GM12878 (cell line): ENCODE data around the gene DOCK2. TPM values are rescaled to one million over a fixed set of nuclear protein-coding genes. Genes with fewer than 3 reads are reported as not detected.

Experiments
- ATAC-seq: fragments of 200-7000 bp; cut with Tn5 transposase; 3 replicates; pipeline ENCODE4 v1.9.1; 2020; ENCODE audit warnings: mild to moderate bottlenecking, moderate library complexity
- BruUV-seq: library from RNA; stranded (reverse); fragments of 400-500 nt; replicated peaks from 2 replicates; lab custom pipeline; 2021; lab: Mats Ljungman, UMichigan
- CTCF ChIA-PET: fragments of 300-600 bp; sonication (Branson Sonifier 250); formaldehyde crosslinking; extraction: SDS; loops from one replicate; lab custom pipeline; 2021; ENCODE audit warnings: inconsistent platforms; lab: Yijun Ruan, JAX
- POLR2A ChIA-PET: fragments of 350-600 bp; formaldehyde crosslinking; extraction: SDS; loops from one replicate; lab custom pipeline; 2021; ENCODE audit warnings: inconsistent platforms; lab: Charles Lee
- RAD21 ChIA-PET: fragments of 300-600 bp; sonication (Branson Sonifier 250); formaldehyde crosslinking; loops from one replicate; lab custom pipeline; 2023; ENCODE audit warnings: antibody characterized with exemption; ENCODE audit not compliant: unreplicated experiment; lab: Charles Lee
- SMC1A ChIA-PET: fragments of 300-600 bp; sonication (Branson Sonifier 250); formaldehyde crosslinking; loops from one replicate; lab custom pipeline; 2023; ENCODE audit not compliant: unreplicated experiment, uncharacterized antibody; lab: Charles Lee
- DNase-seq: peaks from one replicate; pipeline ENCODE4 v3.0.0-alpha.2; 2011; ENCODE audit warnings: low read depth, low spot score
- FAIRE-seq: peaks from 3 replicates; lab custom pipeline; 2011; peaks lifted over from hg19 to GRCh38; lab: Jason Lieb, UNC
- H2AFZ ChIP-seq: 2 replicates; pipeline ENCODE4 v1.6.0; 2011; ENCODE audit warnings: low read depth, low read length, control low read depth; ENCODE audit not compliant: control insufficient read depth
- H3K27ac ChIP-seq: 2 replicates; pipeline ENCODE4 v1.5.1; 2011; ENCODE audit warnings: control low read depth; ENCODE audit not compliant: control insufficient read depth, insufficient read depth
- H3K27me3 ChIP-seq, 2 experiments: replicated peaks in 1 of 2; 2 replicates each; pipeline versions ENCODE4 v1.6.0 to v1.6.1; 2011; ENCODE audit warnings: low read length in 1 of 2; ENCODE audit not compliant: control insufficient read depth in 2 of 2, insufficient read depth in 2 of 2
- H3K36me3 ChIP-seq, 2 experiments: 2 replicates each; pipeline ENCODE4 v1.5.1; 2011; ENCODE audit warnings: low read length in 1 of 2; ENCODE audit not compliant: control insufficient read depth in 2 of 2, insufficient read depth in 2 of 2
- H3K4me1 ChIP-seq: 2 replicates; pipeline ENCODE4 v1.6.1; 2011; ENCODE audit warnings: mild to moderate bottlenecking, low read length, moderate library complexity, mixed read lengths; ENCODE audit not compliant: control insufficient read depth, insufficient read depth
- H3K4me2 ChIP-seq: 2 replicates; pipeline ENCODE4 v1.6.0; 2011; ENCODE audit warnings: control low read depth; ENCODE audit not compliant: control insufficient read depth, insufficient read depth
- H3K4me3 ChIP-seq: fragments of 200-600 bp; sonication (generic); 2 replicates; pipeline ENCODE4 v1.5.1; 2016
- H3K79me2 ChIP-seq: 2 replicates; pipeline ENCODE4 v1.6.0; 2011; ENCODE audit warnings: low read length; ENCODE audit not compliant: control insufficient read depth, insufficient read depth
- H3K9ac ChIP-seq: 2 replicates; pipeline ENCODE4 v1.8.0; 2011; ENCODE audit warnings: low read length, control low read depth, mixed read lengths; ENCODE audit not compliant: control insufficient read depth, insufficient read depth
- H3K9me3 ChIP-seq: replicated peaks from 3 replicates; pipeline ENCODE4 v1.5.1; 2011; ENCODE audit warnings: mild to moderate bottlenecking, low read length; ENCODE audit not compliant: control insufficient read depth, insufficient read depth
- H4K20me1 ChIP-seq: 2 replicates; pipeline ENCODE4 v1.6.0; 2011; ENCODE audit not compliant: control insufficient read depth, insufficient read depth
- CBFB ChIP-seq: IDR thresholded peaks from 2 replicates; pipeline ENCODE4 v1.6.1; 2016; ENCODE audit warnings: antibody characterized with exemption, low read depth
- CBX5 ChIP-seq: sonication (generic); IDR thresholded peaks from 2 replicates; pipeline ENCODE4 v1.6.1; 2016; ENCODE audit warnings: low read depth, moderate library complexity, mild to moderate bottlenecking, inconsistent platforms
- EED ChIP-seq: sonication (generic); IDR thresholded peaks from 2 replicates; pipeline ENCODE4 v1.6.1; 2016; ENCODE audit warnings: antibody characterized with exemption, low read depth
- ETV6 ChIP-seq, 2 experiments: fragments of 450-650 bp in 1 of 2; IDR thresholded peaks in 1 of 2; conservative IDR thresholded peaks in 1 of 2; 2 replicates each; pipeline ENCODE4 v1.6.1; 2014; ENCODE audit warnings: antibody characterized with exemption in 1 of 2, borderline replicate concordance in 1 of 2, low read depth in 1 of 2, mild to moderate bottlenecking in 1 of 2, moderate library complexity in 1 of 2
- FOS ChIP-seq: IDR thresholded peaks from 3 replicates; pipeline ENCODE4 v1.6.1; 2011; ENCODE audit warnings: borderline replicate concordance; ENCODE audit not compliant: insufficient read length; ENCODE audit errors: extremely low read depth
- GATAD2B ChIP-seq: fragments of 450-650 bp; conservative IDR thresholded peaks from 2 replicates; pipeline ENCODE4 v1.6.1; 2017; ENCODE audit warnings: low read depth, mild to moderate bottlenecking, moderate library complexity
- HCFC1 ChIP-seq: fragments of 150-350 bp; IDR thresholded peaks from 2 replicates; pipeline ENCODE4 v1.6.1; 2014; ENCODE audit warnings: low read length
- HDAC6 ChIP-seq: fragments of 200-600 bp; sonication (generic); IDR thresholded peaks from one replicate; pipeline ENCODE4 v1.8.0; 2017; ENCODE audit warnings: antibody characterized with exemption; ENCODE audit not compliant: unreplicated experiment
- KDM1A ChIP-seq: fragments of 200-600 bp; sonication (generic); IDR thresholded peaks from 2 replicates; pipeline ENCODE4 v1.6.1; 2016; ENCODE audit warnings: borderline replicate concordance
- NR2C1 ChIP-seq: fragments of 450-650 bp; IDR thresholded peaks from 2 replicates; pipeline ENCODE4 v1.6.1; 2017; ENCODE audit warnings: antibody characterized with exemption, mild to moderate bottlenecking, moderate library complexity
- NR2F1 ChIP-seq: fragments of 450-650 bp; conservative IDR thresholded peaks from 2 replicates; pipeline ENCODE4 v1.6.1; 2017; ENCODE audit warnings: mild to moderate bottlenecking
- POU2F2 ChIP-seq: IDR thresholded peaks from 3 replicates; pipeline ENCODE4 v1.6.1; 2011; ENCODE audit warnings: low read depth, mild to moderate bottlenecking, low read length, borderline replicate concordance
- PRDM15 ChIP-seq: fragments of 450-650 bp; formaldehyde crosslinking; IDR thresholded peaks from 2 replicates; pipeline ENCODE4 v1.4.0; 2020; ENCODE audit warnings: mild to moderate bottlenecking, moderate library complexity
- SMAD1 ChIP-seq: fragments of 450-650 bp; IDR thresholded peaks from 2 replicates; pipeline ENCODE4 v1.6.1; 2018; ENCODE audit warnings: mild to moderate bottlenecking, low read depth; ENCODE audit not compliant: partially characterized antibody
- TAF1 ChIP-seq: IDR thresholded peaks from 2 replicates; pipeline ENCODE4 v1.6.1; 2011; ENCODE audit warnings: mild to moderate bottlenecking, low read depth, low read length, borderline replicate concordance
- YBX1 ChIP-seq: fragments of 450-650 bp; IDR thresholded peaks from 2 replicates; pipeline ENCODE4 v1.6.1; 2016; ENCODE audit warnings: antibody characterized with exemption
- ZNF274 ChIP-seq: IDR thresholded peaks from one replicate; pipeline ENCODE4 v1.8.0; 2011; ENCODE audit not compliant: insufficient read length, insufficient read depth
- ZSCAN29 ChIP-seq: fragments of 450-650 bp; IDR thresholded peaks from 2 replicates; pipeline ENCODE4 v1.6.1; 2017; ENCODE audit warnings: mild to moderate bottlenecking, moderate library complexity
- WGBS: methylation state at CpG from one replicate; pipeline ENCODE4 v1.1.6; 2016; ENCODE audit warnings: low lambda C conversion rate; ENCODE audit not compliant: insufficient replicate concordance, insufficient coverage; ENCODE audit errors: missing lambda C conversion rate; 5-methylcytosine and 5-hydroxymethylcytosine counted together
- in situ Hi-C: fragments of 300-500 bp; cut with MboI; formaldehyde crosslinking; loops from 9 replicates; pipeline ENCODE4 v1.14.3; 2018; ENCODE audit warnings: mixed read lengths
- intact Hi-C: fragments of 100-400 bp; cut with micrococcal nuclease; formaldehyde crosslinking; loops from one replicate; pipeline ENCODE4 v1.14.2; 2022; ENCODE audit not compliant: unreplicated experiment
- polyA plus RNA-seq, 11 experiments: library from polyadenylated mRNA; depleted of rRNA in 4 of 11; unstranded in 6 of 11; stranded (reverse) in 5 of 11; fragments of >200 nt; fragmentation: Nextera tagmentation in 4 of 11; fragmentation: Illumina TruSeq in 1 of 11; extraction: Ambion mirVana in 4 of 11; extraction: Trizol in 1 of 11; gene quantifications; 1 replicate in 1 of 11; 2 replicates in 10 of 11; pipeline versions ENCODE4 v1.2.1 to v1.2.3, GENCODE V29; 2011 to 2016; ENCODE audit warnings: inconsistent platforms in 2 of 11, missing spikeins in 2 of 11, low read depth in 1 of 11
- total RNA-seq, 4 experiments: library from RNA; depleted of rRNA in 3 of 4; stranded (reverse); fragments of >200 nt in 3 of 4; fragmentation: Illumina TruSeq in 1 of 4; extraction: Trizol in 1 of 4; gene quantifications; 2 replicates each; pipeline versions ENCODE4 v1.2.1 to v1.2.3, GENCODE V29; 2013 to 2021
- TF ChIP-seq, protein P1 (sequence below): fragments of 450-650 bp; IDR thresholded peaks from 2 replicates; pipeline ENCODE4 v1.6.1; 2017; ENCODE audit warnings: antibody characterized with exemption, mild to moderate bottlenecking, moderate library complexity

DOCK2 gene
- total and polyA plus RNA-seq, 10 of the 15 experiments (the other 5 are each of a cell fraction or from before 2014, with no cell fraction given) = 34.2 to 192 (median 118) TPM

DNA sequence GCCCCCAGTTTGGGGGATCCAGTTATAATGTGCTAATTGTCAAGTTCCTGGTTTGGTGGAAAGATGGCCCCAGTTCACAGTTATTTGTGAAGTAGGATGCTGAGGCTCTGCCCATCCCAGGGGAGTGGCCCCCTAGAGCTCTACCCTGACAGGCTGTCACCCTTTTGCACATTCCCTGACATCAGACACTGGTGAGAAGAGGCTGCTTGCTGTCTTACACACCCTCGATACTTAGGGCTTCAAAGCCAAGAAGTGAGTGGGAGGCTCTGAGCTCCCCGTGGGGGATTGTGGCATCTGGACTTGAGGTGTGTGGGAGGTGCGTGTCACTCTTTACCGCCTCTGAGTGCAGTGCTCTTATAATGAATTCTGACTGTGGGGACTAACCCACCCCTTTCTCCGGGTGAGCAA is 168.5 kb downstream of the DOCK2 start:
- Histone ChIP-seq H3K4me2 (peak overlapping the region; percentile 67), H3K9me3 (no peaks in the 10 kb centered on the region), H3K9ac (peak overlapping the region; percentile 41), H3K36me3 (peaks cover 11 to 29% of the 10 kb centered on the region in 2 experiments), H3K79me2 (peaks cover 12% of the 10 kb centered on the region), H3K27me3 (no peaks in the 10 kb centered on the region), H4K20me1 (no peaks in the 10 kb centered on the region), H3K27ac (peak overlapping the region; percentile 84), H2AFZ (no peak overlapping the region; the same call in 1 of the 2 replicates), H3K4me3 (peak overlapping the region; percentile 26; the same call in 1 of the 2 replicates), H3K4me1 (peaks cover 46% of the 10 kb centered on the region)
- ChIA-PET RAD21 (interaction anchor here (0.5 to 5.3 kb wide), 40 partner anchors 9 to 491 kb away, joined by 3 to 130 read pairs (median 8); partner anchors contain the start of genes DOCK2, INSYN2B and SPDL1), SMC1A (interaction anchor here (0.9 to 16.6 kb wide), 38 partner anchors 9 to 225 kb away, joined by 3 to 368 read pairs (median 8); partner anchors contain the start of genes INSYN2B and SPDL1), POLR2A (interaction anchor here (0.6 to 5.4 kb wide), 27 partner anchors 8 to 169 kb away, joined by 3 to 47 read pairs (median 5); no protein-coding TSS in a partner anchor), CTCF (interaction anchor here (0.6 to 4.2 kb wide), 23 partner anchors 10 to 858 kb away, joined by 3 to 40 read pairs (median 4); partner anchors contain the start of gene INSYN2B)
- intact Hi-C loops (loop anchor here (1.0 to 5.0 kb wide), 5 partner anchors 26 to 102 kb away; no protein-coding TSS in a partner anchor), in situ Hi-C loops (no loop called here)
- WGBS = 0% methylated on average over 5 of the region's 5 CpGs
- FAIRE-seq (peak; percentile 64), ATAC-seq (peak; percentile 90), DNase-seq (peak; percentile 94)
- BruUV-seq = no TSS peak
- no peak for TF ChIP-seq HDAC6
- TF ChIP-seq FOS = no peak
- peak; percentile 100 for TF ChIP-seq GATAD2B
- no peak for TF ChIP-seq ZSCAN29
- no peak for TF ChIP-seq PRDM15
- TF ChIP-seq NR2F1 = peak; percentile 51
- TF ChIP-seq YBX1 = peak; percentile 95
- TF ChIP-seq HCFC1 = peak; percentile 22; the same call in 1 of the 2 replicates
- peak; percentile 88 for TF ChIP-seq CBFB
- peak; percentile 83; the same call in 1 of the 2 replicates for TF ChIP-seq EED
- TF ChIP-seq KDM1A = no peak
- no peak for TF ChIP-seq NR2C1
- TF ChIP-seq SMAD1 = peak; percentile 85
- TF ChIP-seq CBX5 = 0 out of 2 replicates have a peak, but pooled peaks have one; percentile 33
- no peak; the same call in 1 of the 2 replicates for TF ChIP-seq TAF1
- TF ChIP-seq, protein P1, sequence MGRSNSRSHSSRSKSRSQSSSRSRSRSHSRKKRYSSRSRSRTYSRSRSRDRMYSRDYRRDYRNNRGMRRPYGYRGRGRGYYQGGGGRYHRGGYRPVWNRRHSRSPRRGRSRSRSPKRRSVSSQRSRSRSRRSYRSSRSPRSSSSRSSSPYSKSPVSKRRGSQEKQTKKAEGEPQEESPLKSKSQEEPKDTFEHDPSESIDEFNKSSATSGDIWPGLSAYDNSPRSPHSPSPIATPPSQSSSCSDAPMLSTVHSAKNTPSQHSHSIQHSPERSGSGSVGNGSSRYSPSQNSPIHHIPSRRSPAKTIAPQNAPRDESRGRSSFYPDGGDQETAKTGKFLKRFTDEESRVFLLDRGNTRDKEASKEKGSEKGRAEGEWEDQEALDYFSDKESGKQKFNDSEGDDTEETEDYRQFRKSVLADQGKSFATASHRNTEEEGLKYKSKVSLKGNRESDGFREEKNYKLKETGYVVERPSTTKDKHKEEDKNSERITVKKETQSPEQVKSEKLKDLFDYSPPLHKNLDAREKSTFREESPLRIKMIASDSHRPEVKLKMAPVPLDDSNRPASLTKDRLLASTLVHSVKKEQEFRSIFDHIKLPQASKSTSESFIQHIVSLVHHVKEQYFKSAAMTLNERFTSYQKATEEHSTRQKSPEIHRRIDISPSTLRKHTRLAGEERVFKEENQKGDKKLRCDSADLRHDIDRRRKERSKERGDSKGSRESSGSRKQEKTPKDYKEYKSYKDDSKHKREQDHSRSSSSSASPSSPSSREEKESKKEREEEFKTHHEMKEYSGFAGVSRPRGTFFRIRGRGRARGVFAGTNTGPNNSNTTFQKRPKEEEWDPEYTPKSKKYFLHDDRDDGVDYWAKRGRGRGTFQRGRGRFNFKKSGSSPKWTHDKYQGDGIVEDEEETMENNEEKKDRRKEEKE = no peak
- TF ChIP-seq POU2F2 = peak; percentile 79; the same call in 2 of the 3 replicates
- TF ChIP-seq ETV6 (conservative IDR thresholded peaks at IDR 0.05 in 1 of 2, IDR thresholded peaks at IDR 0.05 in 1 of 2; ENCODE audit: borderline replicate concordance in 1 of 2, low read depth in 1 of 2) = no peak; a peak in 1 of 4 replicates
- no peak for TF ChIP-seq ZNF274
